HG02970 (cell line): Measurements from ENCODE around the gene ITGB5.
"Not testable (repeated sequence)": the region's sequence is repeated elsewhere in the genome, so short reads cannot be mapped to it uniquely, and the experiment has no call there.

ENCODE experiments used
- ATAC-seq: cut with Tn5 transposase; IDR thresholded peaks from one replicate; pipeline ENCODE4 v1.9.1; 2021; ENCODE audit warnings: mild to moderate bottlenecking, moderate library complexity, moderate number of reproducible peaks; ENCODE audit not compliant: unreplicated experiment, low FRiP score

Gene ITGB5

GRCh38 chr3:124793054-124793739 is 94.0 kb downstream of the ITGB5 start:
- ATAC-seq = no peak

- ATAC-seq = no peak
Measured at GRCh38 chr3:124792341-124793040, 94.7 kb downstream of the ITGB5 start.

GRCh38 chr3:124791639-124792151 is 95.5 kb downstream of the ITGB5 start:
- ATAC-seq = no peak

- ATAC-seq = no peak
Measured at GRCh38 chr3:124791142-124791541, 96.0 kb downstream of the ITGB5 start.

GRCh38 chr3:124789103-124789502 is 98.1 kb downstream of the ITGB5 start:
- ATAC-seq = not testable (repeated sequence)

- no peak for ATAC-seq
Measured at GRCh38 chr3:124788254-124788745, 98.9 kb downstream of the ITGB5 start.

- ATAC-seq = no peak
Measured at GRCh38 chr3:124787476-124788195, 99.5 kb downstream of the ITGB5 start.

- ATAC-seq = no peak
Measured at GRCh38 chr3:124786511-124787241, 100.5 kb downstream of the ITGB5 start.

- ATAC-seq = no peak
Measured at GRCh38 chr3:124785973-124786372, 101.2 kb downstream of the ITGB5 start.

- ATAC-seq = no peak
Measured at GRCh38 chr3:124784686-124785382, 102.3 kb downstream of the ITGB5 start.

GRCh38 chr3:124783696-124784095 is 103.5 kb downstream of the ITGB5 start:
- no peak for ATAC-seq

- ATAC-seq = not testable (repeated sequence)
Measured at GRCh38 chr3:124782377-124782712, 104.8 kb downstream of the ITGB5 start.

- no peak for ATAC-seq
Measured at GRCh38 chr3:124781476-124782376, 105.4 kb downstream of the ITGB5 start.

GRCh38 chr3:124780761-124781475 is 106.2 kb downstream of the ITGB5 start:
- no peak for ATAC-seq

- no peak for ATAC-seq
Measured at GRCh38 chr3:124780356-124780755, 106.8 kb downstream of the ITGB5 start.

GRCh38 chr3:124779751-124780191 is 107.4 kb downstream of the ITGB5 start:
- ATAC-seq = no peak

GRCh38 chr3:124779116-124779515 is 108.0 kb downstream of the ITGB5 start:
- ATAC-seq = no peak

- no peak for ATAC-seq
Measured at GRCh38 chr3:124777762-124778470, 109.2 kb downstream of the ITGB5 start.
